Measurements from ENCODE around the gene THBS4. TPM values are rescaled to one million over a fixed set of nuclear protein-coding genes. Genes with fewer than 3 reads are reported as not detected.

THBS4 gene
- polyA plus RNA-seq, 3 donors: 0.03 TPM; not detected in 2

GRCh38 chr5:80043187-80043586 lies 8.0 kb downstream of the THBS4 start:
- intact Hi-C loops (cut with micrococcal nuclease): no loop called here
- Histone ChIP-seq H3K9me3 (replicated peaks in 1 of 2; ENCODE audit: control insufficient read depth in 1 of 2, insufficient read depth in 1 of 2, low read length in 2 of 2) (no peaks in the 10 kb centered on the region), H3K4me1 (ENCODE audit: control insufficient read depth in 1 of 2, insufficient read depth in 2 of 2, low read length in 2 of 2) (no peaks in the 10 kb centered on the region), H3K4me3 (replicated peaks in 1 of 3; ENCODE audit: low read depth in 2 of 3, low read length in 3 of 3) (no peak overlapping the region), H3K9ac (ENCODE audit: insufficient read depth, low read length, poor library complexity, severe bottlenecking) (no peak overlapping the region), H3K79me2 (ENCODE audit: insufficient read depth, low read length) (no peaks in the 10 kb centered on the region), H4K20me1 (ENCODE audit: insufficient read depth, low read length) (no peaks in the 10 kb centered on the region), H3K27me3 (ENCODE audit: control insufficient read depth in 2 of 2, insufficient read depth in 2 of 2, low read length in 2 of 2) (peaks cover 2 to 14% of the 10 kb centered on the region in 2 donors), H3K36me3 (replicated peaks in 1 of 2; ENCODE audit: control insufficient read depth in 1 of 2, insufficient read depth in 2 of 2, low read length in 2 of 2) (no peaks in the 10 kb centered on the region), H3K27ac (ENCODE audit: low read depth in 1 of 2, low read length in 2 of 2) (no peak overlapping the region), H2AFZ (ENCODE audit: insufficient read depth, low read depth, low read length, poor library complexity, severe bottlenecking) (no peak overlapping the region), H3K4me2 (replicated peaks; ENCODE audit: extremely low read depth, low read length, poor library complexity, severe bottlenecking) (no peak overlapping the region)
- Mint-ChIP-seq H3K9me3 (peaks cover 0 to 2% (median 0%) of the 10 kb centered on the region in 7 donors), H3K27ac (no peak overlapping the region), H3K27me3 (ENCODE audit: low read depth in 3 of 3) (peaks cover 6 to 12% (median 9%) of the 10 kb centered on the region in 3 donors), H3K36me3 (no peaks in the 10 kb centered on the region), H3K4me3 (no peak overlapping the region), H3K4me1 (no peaks in the 10 kb centered on the region)
- TF ChIP-seq CTCF (IDR thresholded peaks at IDR 0.05): no peak
- WGBS (ENCODE audit: insufficient coverage): 100% methylated on average over 2 of the region's 4 CpGs
- no peak for DNase-seq

DNA sequence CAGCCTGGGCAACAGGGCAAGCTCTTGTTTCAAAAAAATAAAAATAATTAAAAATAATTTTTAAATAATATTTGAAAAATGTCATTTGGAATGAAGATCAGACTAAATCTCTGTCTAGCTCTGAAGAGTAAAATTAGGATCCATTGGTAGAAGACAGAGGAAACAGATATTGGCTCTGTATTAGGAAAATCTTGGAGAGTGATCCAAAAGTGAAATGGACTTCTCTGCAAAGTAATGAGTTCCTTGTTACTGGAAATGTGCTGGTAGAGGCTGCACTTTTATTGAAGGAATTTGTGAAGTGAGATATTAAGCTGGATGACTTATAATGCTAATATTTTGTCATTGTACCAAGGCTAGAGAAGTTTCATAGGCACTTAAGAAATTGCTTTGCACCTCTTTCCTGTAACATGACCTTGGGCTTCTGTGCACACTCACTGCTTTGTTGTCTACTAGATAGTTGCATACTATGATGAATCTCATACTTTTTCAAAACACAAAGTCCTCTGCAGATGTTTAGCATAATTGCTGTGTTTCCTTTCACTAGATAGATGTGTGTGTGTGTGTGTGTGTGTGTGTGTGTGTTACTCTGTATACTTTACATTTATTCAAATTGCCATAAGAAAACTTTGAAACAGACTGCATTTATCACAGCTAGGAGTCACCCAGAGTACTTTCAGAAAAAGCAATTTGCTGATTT lies 13.1 kb downstream of the THBS4 start:
- no peak for TF ChIP-seq CTCF (IDR thresholded peaks at IDR 0.05)
- H3K4me2 ChIP-seq (replicated peaks; ENCODE audit: extremely low read depth, low read length, poor library complexity, severe bottlenecking): no peak overlapping the region
- no peak overlapping the region for H2AFZ ChIP-seq (ENCODE audit: insufficient read depth, low read depth, low read length, poor library complexity, severe bottlenecking)
- no peak for DNase-seq
- Mint-ChIP-seq H3K27me3 (ENCODE audit: low read depth in 3 of 3) (peaks cover 3 to 4% (median 3%) of the 10 kb centered on the region in 3 donors), H3K9me3 (peaks cover 0 to 2% (median 0%) of the 10 kb centered on the region in 7 donors), H3K4me1 (no peaks in the 10 kb centered on the region), H3K36me3 (no peaks in the 10 kb centered on the region), H3K4me3 (no peak overlapping the region), H3K27ac (no peak overlapping the region)
- no peaks in the 10 kb centered on the region for H3K9me3 ChIP-seq (replicated peaks in 1 of 2; ENCODE audit: control insufficient read depth in 1 of 2, insufficient read depth in 1 of 2, low read length in 2 of 2)
- H3K4me3 ChIP-seq (replicated peaks in 1 of 3; ENCODE audit: low read depth in 2 of 3, low read length in 3 of 3): no peak overlapping the region
- no peaks in the 10 kb centered on the region for H3K79me2 ChIP-seq (ENCODE audit: insufficient read depth, low read length)
- H3K9ac ChIP-seq (ENCODE audit: insufficient read depth, low read length, poor library complexity, severe bottlenecking): no peak overlapping the region
- H3K27ac ChIP-seq (ENCODE audit: low read depth in 1 of 2, low read length in 2 of 2): no peak overlapping the region
- H3K27me3 ChIP-seq (ENCODE audit: control insufficient read depth in 2 of 2, insufficient read depth in 2 of 2, low read length in 2 of 2): no peaks in the 10 kb centered on the region
- no peaks in the 10 kb centered on the region for H4K20me1 ChIP-seq (ENCODE audit: insufficient read depth, low read length)
- H3K36me3 ChIP-seq (replicated peaks in 1 of 2; ENCODE audit: control insufficient read depth in 1 of 2, insufficient read depth in 2 of 2, low read length in 2 of 2): no peaks in the 10 kb centered on the region
- intact Hi-C loops (cut with micrococcal nuclease): no loop called here
- no peaks in the 10 kb centered on the region for H3K4me1 ChIP-seq (ENCODE audit: control insufficient read depth in 1 of 2, insufficient read depth in 2 of 2, low read length in 2 of 2)

All from CD14-positive monocyte (primary cell).